Astrocyte of the spinal cord (primary cell): ENCODE data around the gene SEC22A.

Experiments used
- DNase-seq: peaks from one replicate; pipeline ENCODE4 v3.0.0; 2011; ENCODE audit warnings: low read depth, low spot score
- H3K4me3 ChIP-seq: 2 replicates; pipeline ENCODE4 v1.5.1; 2011; ENCODE audit warnings: low read depth, mild to moderate bottlenecking, low read length, moderate library complexity
- in situ Hi-C: cut with HindIII; loops from 2 replicates; pipeline ENCODE4 v1.10.0; 2017; ENCODE audit warnings: low sequenced_read_pairs
- TF ChIP-seq, protein P1 (sequence below): IDR thresholded peaks from 2 replicates; pipeline ENCODE4 v1.5.1; 2012; ENCODE audit warnings: low read depth, mild to moderate bottlenecking, low read length, inconsistent platforms

SEC22A gene

DNA sequence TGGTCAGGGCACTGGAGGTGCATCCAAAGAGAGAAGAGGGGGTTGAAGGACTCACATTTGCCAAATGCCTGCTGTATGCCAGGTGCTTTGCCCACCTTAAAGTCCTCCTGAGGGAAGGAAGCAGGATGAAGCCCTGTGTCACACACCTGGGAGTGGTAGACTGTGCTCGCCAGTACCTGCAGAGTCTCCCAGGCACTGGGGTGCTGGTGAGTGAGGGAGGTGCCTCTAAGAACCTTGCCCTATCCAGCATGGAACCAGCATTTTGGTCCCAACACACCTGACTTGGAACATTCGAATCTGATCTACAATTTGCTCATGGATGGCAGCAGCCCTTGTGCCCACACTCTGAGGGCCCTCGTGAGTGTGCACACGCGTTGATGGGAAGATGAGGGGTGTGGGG lies 76.7 kb downstream of the SEC22A start:
- no peak for DNase-seq
- in situ Hi-C loops = no loop called here
- TF ChIP-seq, protein P1, sequence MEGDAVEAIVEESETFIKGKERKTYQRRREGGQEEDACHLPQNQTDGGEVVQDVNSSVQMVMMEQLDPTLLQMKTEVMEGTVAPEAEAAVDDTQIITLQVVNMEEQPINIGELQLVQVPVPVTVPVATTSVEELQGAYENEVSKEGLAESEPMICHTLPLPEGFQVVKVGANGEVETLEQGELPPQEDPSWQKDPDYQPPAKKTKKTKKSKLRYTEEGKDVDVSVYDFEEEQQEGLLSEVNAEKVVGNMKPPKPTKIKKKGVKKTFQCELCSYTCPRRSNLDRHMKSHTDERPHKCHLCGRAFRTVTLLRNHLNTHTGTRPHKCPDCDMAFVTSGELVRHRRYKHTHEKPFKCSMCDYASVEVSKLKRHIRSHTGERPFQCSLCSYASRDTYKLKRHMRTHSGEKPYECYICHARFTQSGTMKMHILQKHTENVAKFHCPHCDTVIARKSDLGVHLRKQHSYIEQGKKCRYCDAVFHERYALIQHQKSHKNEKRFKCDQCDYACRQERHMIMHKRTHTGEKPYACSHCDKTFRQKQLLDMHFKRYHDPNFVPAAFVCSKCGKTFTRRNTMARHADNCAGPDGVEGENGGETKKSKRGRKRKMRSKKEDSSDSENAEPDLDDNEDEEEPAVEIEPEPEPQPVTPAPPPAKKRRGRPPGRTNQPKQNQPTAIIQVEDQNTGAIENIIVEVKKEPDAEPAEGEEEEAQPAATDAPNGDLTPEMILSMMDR = no peak
- no peak overlapping the region for H3K4me3 ChIP-seq

DNA sequence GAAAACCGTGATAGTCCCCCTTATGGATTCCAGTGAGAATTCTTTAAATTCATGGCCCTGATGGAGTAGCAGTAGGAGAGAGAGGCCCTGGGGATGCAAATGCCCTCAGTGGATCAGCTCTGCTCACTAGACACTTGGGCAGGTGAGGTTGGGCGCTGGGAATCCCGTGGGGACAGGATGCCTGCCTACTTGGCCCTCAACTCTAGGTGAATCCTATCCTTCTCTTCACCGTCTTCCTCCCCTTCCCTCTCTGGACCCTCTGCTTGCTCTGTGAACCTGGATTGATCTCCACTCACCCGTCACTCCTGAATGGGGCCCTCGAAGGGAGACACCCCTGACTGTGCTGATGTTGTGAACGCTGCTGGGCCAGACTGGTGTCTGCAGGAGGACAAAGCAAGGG lies 77.4 kb downstream of the SEC22A start:
- no peak for DNase-seq
- H3K4me3 ChIP-seq = no peak overlapping the region
- TF ChIP-seq, protein P1 = no peak
- in situ Hi-C loops = no loop called here

DNA sequence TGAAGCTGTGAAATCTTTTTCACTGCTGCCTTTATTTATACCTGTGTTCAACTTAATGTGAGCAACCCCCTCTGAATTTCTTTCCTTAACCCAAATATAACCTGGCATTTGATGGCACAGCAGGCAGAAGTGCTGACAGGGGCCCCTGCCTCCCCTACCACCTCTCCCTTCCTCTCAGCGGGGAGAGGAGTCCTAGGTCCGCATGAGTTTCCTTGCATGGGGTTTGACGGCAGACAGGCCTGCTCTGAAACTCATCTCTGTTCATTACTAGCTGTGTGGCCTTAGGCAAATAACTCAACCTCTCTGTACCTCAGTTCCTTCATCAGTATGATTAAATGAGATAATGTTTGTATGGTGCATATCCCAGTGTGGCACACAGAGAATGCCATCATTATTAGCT lies 79.7 kb downstream of the SEC22A start:
- TF ChIP-seq, protein P1 = no peak
- in situ Hi-C loops = no loop called here
- no peak for DNase-seq
- no peak overlapping the region for H3K4me3 ChIP-seq

DNA sequence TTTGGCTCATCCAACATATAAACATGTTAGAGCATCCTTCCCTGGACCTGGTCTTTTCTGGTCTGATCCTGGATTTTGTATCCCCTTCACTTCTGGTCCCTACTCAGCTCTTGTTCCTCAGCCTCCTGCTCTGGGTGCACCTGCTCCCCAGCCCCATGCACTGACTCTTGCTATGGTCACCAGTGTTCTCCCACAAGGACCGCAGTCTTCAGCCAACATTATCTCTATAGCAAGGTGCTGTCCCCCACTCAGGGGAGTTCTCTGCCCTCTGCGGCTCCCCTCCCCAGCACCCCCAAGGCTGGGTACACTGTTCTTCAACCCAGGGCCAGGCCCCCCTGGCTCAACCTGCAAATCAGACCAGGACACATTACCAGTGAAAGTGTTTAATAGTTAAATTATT lies 80.2 kb downstream of the SEC22A start:
- in situ Hi-C loops = no loop called here
- no peak for DNase-seq
- H3K4me3 ChIP-seq = no peak overlapping the region
- TF ChIP-seq, protein P1 = no peak

DNA sequence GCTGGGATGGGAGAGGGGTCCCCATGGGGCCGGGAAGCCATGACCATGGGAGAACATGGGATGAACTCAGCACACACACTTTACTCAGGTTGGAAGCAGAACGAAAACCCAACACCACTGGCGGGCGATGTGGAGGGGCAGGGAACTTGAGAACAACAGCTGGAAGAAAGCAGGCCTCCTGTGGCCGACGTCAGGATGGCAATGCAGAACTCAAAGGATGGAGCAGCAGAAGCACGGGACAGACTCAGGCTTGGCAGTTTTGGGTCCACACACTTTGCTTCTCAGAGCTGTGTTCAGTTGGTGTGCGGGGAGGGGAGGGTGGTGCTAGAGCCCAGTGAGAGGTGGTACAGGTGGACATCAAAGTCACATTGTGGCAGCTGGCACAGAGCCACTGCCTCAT lies 80.7 kb downstream of the SEC22A start:
- no peak for DNase-seq
- H3K4me3 ChIP-seq = no peak overlapping the region
- in situ Hi-C loops = no loop called here
- TF ChIP-seq, protein P1 = no peak

DNA sequence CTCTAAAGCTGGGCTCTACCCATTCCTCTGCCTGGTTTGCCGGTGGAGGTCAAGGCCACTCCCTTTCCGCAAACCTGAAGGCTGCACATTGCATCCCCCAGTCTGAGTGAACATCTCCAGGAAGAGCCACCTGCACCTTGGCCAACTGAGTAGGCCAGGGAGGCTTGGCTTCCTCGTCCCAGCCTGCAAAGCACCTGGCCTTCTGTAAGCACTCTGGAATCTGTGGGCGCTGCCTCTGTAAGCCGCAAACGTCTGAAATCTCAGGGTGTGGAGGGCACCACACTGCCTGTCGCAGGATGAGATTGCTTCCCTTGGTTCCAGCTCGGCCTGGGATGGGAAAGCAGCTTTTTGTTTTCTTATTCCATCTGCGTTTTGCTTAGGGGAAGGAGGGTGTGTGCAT lies 81.3 kb downstream of the SEC22A start:
- H3K4me3 ChIP-seq = no peak overlapping the region
- in situ Hi-C loops = no loop called here
- TF ChIP-seq, protein P1 = no peak
- no peak for DNase-seq
